T-helper 2 cell treated with Interferon-gamma antibody and Interleukin-4, amounts not matched to agents 100 ng/mL and 5 ng/mL, for 36 hours (primary cell): ENCODE measurements around the gene SGPL1. TPM values are rescaled to one million over a fixed set of nuclear protein-coding genes. Genes with fewer than 3 reads are reported as not detected.

Source experiments
- intact Hi-C: fragments of 100-400 bp; cut with micrococcal nuclease; formaldehyde crosslinking; loops from one replicate; pipeline ENCODE4 v1.15.1; 2023
- total RNA-seq: library from RNA; stranded (reverse); gene quantifications from 2 replicates; pipeline ENCODE4 v1.2.3, GENCODE V29; 2022

The SGPL1 gene
- total RNA-seq, 1 donor from 2014 or later: 27.2 TPM

DNA sequence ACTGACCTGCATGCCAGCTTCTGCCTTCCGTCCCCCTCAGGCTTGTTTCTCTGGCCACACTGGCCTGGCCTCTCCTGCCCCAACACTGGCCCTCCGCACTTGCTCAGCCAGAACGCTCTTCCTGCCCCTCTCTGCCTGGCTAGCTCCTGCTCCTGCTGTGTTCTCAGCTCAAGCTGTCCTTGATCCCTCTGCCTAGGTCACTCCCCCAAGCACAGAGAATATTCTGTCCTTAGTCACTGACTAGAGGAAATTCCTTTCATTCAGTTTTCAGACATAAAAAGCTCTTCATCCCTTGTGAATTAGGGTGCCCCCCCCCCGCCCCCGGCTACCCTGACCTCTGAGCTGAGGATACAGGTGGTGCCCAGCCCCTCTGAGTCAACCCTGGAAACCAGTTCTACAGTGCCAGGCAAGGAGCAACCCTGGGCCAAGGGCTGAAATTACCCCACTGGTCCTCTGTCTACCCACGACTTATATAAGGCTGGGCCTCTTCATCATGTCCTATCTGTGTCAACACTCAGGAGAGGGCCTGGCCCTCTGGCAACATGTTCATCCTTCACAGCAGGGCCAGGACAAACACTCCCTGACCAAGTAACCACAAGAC lies 6.6 kb upstream of the SGPL1 start:
- intact Hi-C loops: no loop called here

GRCh38 chr10:70809726-70810125 lies 6.0 kb upstream of the SGPL1 start:
- intact Hi-C loops: no loop called here

DNA sequence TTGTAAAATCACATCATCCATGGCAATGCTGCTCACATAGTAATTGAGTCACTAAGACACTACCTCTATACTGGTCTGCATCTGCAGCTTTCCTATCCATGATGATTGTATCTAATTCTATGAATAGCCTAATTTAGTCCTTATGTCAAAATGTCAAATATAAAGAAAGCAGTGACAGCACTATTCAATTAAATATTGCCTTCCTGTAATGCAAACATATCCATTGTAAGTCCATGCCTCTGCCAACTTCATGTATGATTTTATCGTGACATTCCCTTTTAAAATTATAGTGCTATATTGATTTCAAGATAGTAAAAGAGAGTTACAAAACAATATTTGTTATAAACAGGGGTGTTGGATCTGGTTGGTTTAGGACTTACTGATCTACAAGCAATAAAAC lies 4.8 kb upstream of the SGPL1 start:
- intact Hi-C loops: no loop called here

- intact Hi-C loops: no loop called here
These were observed 3.9 kb upstream of the SGPL1 start for GRCh38 chr10:70811881-70812280.

- intact Hi-C loops: no loop called here
These were observed 2.9 kb upstream of the SGPL1 start for GRCh38 chr10:70812814-70813213.

- intact Hi-C loops: no loop called here
These were observed 1.6 kb upstream of the SGPL1 start for GRCh38 chr10:70814126-70814525.

DNA sequence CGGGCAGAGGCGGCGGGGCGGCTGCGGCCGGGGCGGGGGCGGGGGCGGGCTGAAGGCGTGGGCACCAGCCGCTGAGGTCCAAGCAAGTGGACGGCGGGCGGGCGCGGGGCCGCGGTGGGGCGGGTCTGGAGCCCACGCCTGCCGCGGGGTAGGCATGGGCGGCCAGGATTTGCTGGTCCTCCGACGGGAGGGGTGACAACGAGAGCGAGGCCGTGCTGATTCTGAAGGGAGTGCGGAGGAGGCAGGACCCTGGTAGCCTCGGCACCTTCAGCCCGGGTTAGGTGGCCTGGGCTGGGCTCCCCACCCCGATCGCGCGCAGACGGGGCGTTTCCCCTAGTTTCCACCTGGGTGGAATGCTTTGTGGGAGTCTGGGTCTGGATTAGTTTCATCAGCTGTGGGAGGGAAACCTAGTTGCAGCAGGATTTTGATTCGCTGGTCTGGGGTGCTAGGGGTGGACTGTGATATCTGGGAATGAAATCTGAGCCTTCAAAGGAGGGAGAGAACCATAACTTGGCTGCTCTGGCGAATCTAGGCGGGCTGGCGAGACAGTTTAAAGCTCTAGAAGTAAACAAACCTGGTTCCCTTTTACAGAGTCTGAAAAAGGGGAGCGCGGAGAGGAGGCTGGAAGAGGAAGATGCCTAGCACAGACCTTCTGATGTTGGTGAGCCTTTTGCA lies 609 bp downstream of the SGPL1 start:
- intact Hi-C loops: no loop called here

- intact Hi-C loops: no loop called here
These were observed 5.4 kb downstream of the SGPL1 start for GRCh38 chr10:70820976-70821750.

DNA sequence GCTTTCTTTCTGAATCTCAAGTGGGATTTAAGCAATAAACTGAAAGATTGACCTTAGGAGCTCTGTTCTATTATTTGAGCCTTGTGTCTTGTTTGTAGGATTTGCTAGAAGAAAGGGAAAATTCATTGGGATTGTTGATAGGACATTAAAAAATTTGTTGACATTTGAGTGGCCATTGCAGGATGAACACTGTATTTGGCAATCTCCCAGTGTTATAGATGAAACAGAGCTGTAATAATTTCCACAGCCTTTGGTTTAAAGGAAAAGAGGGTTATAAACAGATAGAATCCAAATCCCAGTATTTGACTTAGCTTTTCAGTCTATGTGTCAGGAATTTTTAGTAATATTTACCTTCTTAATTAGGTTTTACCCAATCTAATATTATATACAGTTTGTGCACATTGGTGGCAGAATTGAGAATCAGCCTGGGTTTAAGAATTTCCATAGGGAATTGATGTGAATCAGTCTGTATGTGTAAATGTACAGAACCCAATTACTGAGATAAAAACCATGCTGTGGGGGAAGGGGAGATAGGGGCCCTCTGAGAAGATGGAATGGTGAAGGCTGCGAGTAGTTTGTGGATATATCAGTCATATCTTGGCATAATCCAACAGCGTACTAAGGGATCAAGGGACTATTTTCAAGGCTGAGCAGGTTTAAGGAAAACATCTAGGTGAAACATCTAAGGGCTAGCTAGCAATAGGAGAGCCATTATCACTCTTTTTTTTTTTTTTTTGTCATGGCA lies 6.5 kb downstream of the SGPL1 start:
- intact Hi-C loops: no loop called here

GRCh38 chr10:70827086-70827757 lies 11.5 kb downstream of the SGPL1 start:
- intact Hi-C loops: no loop called here

- intact Hi-C loops: no loop called here
These were observed 13.2 kb downstream of the SGPL1 start for GRCh38 chr10:70828923-70829322.

DNA sequence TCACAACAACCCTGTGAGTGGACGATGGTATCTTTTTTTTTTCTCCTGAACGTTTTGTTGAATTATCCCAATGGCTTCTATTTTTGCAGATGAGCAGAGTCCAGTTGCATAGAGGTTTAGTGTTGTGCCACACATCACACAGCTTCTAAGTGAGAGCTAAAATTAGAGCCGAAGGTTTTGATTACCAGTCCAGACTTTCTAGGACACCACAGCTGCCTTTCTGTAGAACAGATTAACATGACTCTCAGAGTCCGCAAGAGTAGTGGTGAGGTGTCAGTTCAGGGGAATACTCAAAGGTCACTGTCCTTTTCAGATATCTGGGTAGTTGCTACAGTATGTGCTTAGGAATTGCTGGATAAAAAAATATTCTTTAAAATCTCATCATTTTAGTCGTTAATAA lies 13.8 kb downstream of the SGPL1 start:
- intact Hi-C loops: no loop called here

- intact Hi-C loops: no loop called here
These were observed 14.4 kb downstream of the SGPL1 start for GRCh38 chr10:70830164-70830563.

- intact Hi-C loops: no loop called here
These were observed 16.5 kb downstream of the SGPL1 start for GRCh38 chr10:70832221-70832620.

DNA sequence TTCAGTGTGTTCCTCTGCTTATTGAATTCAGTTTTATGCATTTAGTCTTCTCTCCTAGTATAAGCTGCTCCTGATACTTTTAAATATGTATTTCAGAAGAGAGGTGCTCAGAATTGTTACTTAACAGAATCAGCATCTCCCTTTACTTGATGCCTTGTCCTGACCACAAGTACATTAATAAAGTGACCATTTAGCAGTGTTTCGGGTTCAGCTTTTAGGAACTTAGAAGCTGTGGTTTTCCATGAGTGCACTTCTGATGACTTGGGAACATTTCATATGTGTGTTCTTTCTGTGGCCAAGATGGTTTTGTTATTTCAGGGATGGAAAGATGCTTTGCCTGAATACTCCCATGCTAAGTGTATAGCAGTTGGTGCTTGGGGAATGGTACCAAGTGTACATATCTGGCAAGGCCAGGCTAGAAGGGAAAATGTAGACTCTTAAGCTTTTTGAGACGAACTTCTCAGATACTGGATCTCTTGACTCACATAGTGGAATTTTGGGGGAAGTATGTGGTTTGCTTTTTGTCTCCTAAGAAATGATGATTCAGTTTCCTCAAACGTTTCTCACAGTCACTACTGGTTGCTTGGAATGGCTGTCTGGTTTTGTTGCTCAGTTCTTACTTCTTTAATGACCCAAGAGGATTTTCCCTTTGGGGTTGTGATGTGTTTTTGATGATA lies 17.2 kb downstream of the SGPL1 start:
- intact Hi-C loops: no loop called here

DNA sequence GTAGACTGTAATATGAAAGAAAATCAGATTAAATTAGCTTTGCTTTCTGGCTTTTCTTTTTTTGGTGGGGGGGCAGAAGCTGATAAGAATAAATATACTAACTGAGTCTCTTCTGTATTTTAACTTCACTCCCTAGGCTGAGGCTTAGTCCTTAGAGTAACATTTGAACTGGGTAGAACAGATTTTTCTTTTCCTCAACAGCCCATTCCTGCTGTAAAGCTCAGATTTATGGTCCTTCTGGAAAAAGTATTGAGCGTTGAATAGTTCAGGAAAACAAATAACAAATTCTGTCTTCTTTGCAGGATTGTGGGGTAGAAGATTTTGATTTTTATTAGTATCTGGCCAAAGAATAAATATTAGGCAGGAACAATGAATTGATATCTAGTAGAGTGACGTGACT lies 17.9 kb downstream of the SGPL1 start:
- intact Hi-C loops: no loop called here

GRCh38 chr10:70834021-70834420 lies 18.3 kb downstream of the SGPL1 start:
- intact Hi-C loops: no loop called here

DNA sequence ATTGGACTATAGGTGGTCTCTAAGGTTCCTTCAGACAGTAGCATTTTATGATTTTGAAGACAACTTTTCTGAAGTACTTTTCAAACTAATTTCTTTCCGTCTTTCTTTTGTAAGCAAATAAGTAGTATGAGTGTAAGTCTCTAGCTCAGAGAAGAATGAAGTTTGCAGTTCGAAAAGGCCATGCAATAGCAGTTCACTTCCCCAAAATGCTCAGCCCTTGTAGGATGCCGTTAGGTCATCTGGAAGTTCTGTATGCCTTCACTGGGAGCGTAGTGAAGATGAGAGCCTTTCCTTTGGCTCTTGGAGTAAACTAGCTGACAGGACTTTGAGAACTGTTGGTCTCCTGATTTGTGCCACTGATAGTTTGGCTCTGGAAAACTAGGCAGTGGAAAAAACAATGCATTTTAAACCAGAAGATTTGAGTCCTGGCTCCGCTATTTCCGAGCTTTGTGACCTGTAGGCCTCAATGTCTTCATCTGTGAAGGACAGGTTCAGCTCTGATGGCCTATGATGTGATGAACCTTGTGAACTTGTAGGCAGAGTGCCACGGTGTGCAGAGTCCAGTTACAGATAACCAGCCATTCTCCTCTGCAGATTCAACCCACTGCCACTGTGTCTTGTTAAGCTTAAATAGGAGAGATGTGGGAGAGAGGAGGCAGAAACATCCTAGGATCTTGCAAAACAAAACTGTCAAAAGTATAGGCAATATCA lies 18.8 kb downstream of the SGPL1 start:
- intact Hi-C loops: no loop called here

DNA sequence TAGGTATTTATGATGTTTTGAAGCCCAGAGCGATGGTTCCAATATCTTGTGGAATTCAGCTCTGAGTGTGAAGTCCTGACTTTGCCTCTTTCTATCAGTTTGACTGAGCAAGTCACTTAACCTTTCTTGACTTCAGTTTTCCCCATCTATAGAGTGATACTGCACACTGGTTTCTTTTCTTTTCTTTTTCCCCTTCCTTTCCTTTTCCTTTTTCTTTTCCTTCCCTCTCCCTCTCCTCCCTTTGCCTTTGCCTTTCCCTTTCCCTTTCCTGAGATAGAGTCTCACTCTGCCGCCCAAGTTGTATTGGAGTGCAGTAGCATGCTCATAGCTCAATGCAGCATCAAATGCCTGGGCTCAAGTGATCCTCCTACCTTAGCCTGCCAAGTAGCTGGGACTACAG lies 20.6 kb downstream of the SGPL1 start:
- intact Hi-C loops: no loop called here

DNA sequence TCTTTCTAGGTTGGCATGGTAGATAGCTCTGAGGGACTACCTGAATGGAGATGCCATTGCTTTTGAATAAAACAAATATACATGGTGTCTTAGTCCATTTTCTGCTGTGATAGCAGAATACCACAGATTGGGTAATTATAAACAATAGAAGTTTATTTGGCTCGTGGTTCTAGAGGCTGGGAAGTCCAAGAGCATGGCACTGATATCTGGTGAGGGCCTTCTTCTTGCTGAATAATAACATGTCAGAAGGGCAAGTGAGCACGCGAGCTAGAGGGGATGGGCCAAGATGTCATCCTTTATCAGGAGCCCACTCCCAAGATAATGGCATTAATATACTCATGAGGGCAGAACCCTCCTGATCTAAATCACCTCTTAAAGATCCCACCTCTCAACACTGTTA lies 21.9 kb downstream of the SGPL1 start:
- intact Hi-C loops: no loop called here
